Erythroblast (primary cell): ENCODE data around the gene COQ5.

Experiments
- GATA1 ChIP-seq: IDR thresholded peaks from 2 replicates; pipeline ENCODE4 v1.6.1; 2011; ENCODE audit warnings: low read depth, mild to moderate bottlenecking, control low read depth, low read length, moderate library complexity
- POLR2A ChIP-seq: IDR thresholded peaks from 2 replicates; pipeline ENCODE4 v1.6.1; 2011; ENCODE audit warnings: mild to moderate bottlenecking, low read length

DNA sequence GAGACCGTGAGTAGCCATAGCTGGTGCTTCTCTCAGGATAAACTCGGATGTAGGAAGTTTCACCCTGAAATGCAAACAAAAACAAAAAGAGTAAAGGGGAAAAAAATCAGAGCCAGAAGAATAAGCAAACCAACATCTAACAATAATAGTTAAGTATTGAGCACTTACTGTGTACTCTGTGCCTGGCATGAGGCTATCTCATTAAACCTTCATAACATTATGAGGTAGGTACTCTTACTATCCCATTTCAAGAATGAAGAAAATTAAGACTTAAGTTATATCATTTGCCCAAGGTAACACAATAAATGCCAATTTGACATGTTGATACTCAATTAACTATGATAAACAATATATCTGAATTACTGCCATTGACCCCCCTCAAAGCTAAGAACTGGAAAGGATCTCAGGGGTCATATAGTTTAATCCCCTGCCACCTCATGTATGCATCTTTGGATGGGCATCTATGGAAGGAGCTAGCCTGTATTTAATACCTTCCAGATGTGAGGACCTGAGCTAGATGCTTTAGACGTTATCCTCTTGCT is 66.8 kb downstream of the COQ5 start:
- TF ChIP-seq POLR2A (no peak), GATA1 (no peak)
